Activated CD8-positive, alpha-beta memory T cell treated with anti-CD3 and anti-CD28 coated beads, Interleukin-2, amount 50 U/mL, for 24 hours (primary cell): ENCODE results near the gene FOXD1.

Experiments used
- DNase-seq: peaks from one replicate; pipeline ENCODE4 v3.0.0-alpha.2; 2020; ENCODE audit errors: extremely low read depth

The FOXD1 gene

GRCh38 chr5:73441378-73441777 lies 7.2 kb downstream of the FOXD1 start:
- DNase-seq: no peak

GRCh38 chr5:73440262-73440661 lies 8.3 kb downstream of the FOXD1 start:
- DNase-seq: no peak

DNA sequence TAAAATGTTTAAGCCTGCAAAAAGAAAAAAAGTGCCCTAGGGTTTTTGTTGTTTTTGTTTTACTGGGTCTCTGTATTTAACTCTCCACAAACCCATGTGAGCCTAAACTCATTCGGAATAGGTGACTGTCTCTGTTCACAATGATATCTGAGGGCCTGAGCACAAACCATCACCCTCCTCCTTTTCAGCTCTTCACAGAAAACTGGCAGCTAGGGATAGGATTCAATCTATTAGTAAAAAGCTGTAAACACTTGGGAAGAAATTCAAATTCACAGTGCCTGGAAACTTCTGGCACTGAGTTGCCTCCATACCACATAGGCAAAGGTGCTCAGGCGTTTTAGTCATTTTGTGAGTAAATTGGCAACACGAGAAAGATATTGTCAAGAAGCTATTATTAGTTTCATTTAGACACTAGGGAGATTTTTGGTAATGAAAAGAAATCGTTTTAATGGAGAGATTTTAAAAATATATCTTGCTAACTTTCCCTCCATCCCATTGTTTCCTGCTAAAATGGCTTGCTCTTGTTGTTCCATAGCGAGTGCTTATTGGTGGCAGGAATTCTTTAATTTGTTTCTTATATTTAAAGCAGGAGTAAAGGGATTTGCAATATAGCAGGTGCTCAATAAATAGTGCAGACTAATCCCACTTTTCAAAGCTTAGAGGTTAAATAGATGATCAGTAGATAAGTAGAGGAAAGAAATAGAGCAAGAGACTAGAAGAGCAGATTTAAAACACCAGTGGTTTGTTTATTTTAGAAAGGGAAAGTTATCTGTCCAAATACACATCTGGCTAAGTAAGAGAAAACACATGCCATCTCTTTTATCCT lies 9.7 kb downstream of the FOXD1 start:
- DNase-seq: no peak

DNA sequence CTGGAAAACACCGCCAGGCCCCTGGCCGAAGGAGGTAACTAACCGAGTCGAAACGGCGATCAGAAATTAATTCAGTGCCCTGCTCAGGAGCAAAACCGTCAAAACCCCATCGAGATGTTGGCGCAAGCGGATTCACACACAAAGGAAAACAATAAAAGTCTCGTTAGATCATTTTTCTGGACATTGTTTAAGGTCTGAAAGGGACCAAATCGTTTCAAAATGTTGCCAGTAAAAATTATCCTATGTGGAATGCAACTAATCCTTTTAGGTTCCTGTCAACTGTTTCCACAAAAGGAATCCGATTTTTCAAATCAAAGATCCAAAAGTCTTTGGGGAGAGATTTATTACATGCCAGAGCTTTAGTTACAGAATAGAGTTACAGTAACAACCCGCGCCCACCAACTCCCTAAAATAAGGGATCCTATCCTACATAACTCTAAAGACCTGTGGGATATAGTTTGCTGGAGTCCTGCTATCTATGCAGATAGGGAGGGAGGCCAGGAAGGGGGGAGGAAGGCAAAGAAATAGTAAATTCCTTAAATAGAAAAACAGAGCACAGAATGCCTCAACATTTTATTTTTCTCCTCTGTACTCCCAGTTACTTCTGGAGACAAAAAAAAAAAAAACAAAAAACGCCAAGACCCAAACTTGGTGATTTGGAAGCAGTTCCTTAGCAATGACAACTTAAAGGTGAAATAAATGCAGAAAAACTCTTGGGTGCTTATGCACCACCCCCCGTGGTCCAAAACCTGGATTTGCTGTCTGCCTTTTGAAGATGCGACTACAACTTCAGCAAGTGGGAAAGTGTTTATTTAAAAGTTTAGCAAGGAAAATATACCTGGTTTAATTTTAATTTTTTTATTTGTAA lies 10.6 kb downstream of the FOXD1 start:
- DNase-seq: no peak

GRCh38 chr5:73437101-73437776 lies 11.3 kb downstream of the FOXD1 start:
- no peak for DNase-seq

DNA sequence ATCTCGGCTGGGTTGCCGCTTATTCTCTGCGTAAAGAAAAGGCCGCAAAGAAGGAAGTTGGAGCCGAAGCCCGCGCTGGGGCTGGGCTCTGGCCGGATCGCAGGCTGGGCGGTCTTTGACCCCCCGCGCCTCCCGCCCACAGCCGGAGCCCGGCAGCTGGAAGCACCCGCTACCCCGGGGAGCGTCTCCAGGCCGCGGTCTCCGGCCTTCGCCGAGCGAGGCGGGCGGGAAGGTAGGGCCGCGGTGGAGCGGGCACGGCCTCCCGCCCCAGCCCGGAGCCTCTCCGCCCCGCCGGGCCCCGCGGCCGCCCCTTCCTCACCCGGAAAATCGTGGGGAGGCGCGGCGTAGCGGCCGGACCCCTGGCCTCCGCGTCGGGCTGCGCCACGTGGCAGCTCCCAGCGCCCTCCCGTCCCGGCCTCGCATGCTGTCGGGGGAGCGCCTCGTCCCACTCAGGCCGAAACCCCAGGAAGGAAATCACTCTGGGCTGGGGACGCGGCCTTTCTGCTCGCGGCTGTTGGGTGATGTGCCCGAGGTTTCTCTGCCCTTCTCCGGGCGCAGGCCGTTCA lies 12.0 kb downstream of the FOXD1 start:
- DNase-seq: no peak

DNA sequence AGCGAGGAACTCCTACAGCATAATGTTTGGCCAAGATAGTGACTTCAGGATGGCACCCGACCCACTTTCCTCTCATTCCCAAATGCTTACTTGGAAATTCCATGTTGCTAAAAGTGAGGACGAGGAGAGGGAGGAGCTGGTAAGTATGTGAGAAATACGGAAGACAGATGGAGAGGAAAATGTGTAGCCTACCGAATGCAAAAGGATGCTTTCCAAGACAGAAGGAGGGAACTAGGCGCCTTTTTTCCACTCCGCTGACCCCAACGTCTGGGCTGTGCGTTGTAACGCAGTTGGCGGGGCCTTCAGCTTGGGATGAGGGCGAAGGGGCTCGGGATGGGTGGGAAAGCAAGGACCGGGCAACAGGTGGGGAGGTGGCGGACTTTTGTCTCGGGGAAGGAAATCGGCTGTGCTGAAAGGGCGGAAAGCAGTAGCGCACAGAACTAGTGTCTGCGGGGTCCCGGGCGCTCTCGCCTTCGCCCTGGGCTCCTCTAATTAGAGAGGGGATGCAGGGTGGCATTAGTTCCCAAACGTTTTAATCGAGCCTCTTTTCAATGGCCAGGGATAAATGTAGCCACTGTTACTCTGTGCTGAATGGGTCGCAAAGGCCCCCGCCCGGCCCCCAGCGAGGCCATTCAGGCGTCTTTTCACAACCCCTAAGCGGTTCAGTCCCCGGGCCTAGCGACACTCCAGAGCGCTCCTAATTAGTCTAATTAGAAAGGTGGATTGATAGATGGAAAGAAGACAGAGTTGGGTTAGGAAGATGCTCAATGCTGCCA lies 12.6 kb downstream of the FOXD1 start:
- no peak for DNase-seq

- DNase-seq: no peak
Observed at GRCh38 chr5:73434907-73435306, 13.7 kb downstream of the FOXD1 start.

DNA sequence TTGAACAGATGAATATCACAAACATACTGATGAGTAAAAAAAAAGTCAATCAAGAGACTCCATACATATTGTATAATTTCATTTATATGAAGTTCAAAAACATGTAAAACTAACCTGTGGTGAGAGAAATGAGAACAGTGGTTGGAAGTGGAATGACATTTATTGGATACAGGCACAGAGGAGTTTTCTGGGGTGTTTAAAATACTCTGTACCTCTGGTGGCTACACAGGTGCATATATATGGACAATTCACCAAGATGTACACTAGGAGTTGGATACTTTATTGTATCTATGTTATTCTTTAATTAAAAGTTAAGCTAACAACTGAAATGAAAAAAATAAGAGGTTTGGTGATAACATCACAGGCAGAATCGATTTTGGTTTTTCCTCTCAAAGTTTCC lies 14.1 kb downstream of the FOXD1 start:
- no peak for DNase-seq

DNA sequence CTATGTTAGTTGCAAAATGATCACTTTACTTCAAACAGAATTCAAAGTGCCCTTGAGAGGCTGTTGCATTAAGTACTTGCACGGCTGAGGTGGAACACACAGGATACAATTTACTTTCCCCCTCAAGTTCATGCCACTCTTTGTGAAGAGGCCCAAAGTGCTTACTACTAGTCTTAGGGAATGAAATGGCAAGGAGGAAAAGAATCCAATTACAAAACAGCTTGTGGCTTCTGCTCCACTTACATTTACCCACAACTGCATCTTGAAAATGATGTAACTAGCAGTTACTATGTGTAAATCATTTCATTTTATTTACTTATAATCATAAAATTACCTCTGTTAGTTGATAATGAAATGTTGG lies 14.6 kb downstream of the FOXD1 start:
- DNase-seq: no peak

GRCh38 chr5:73433272-73433981 lies 15.2 kb downstream of the FOXD1 start:
- no peak for DNase-seq

DNA sequence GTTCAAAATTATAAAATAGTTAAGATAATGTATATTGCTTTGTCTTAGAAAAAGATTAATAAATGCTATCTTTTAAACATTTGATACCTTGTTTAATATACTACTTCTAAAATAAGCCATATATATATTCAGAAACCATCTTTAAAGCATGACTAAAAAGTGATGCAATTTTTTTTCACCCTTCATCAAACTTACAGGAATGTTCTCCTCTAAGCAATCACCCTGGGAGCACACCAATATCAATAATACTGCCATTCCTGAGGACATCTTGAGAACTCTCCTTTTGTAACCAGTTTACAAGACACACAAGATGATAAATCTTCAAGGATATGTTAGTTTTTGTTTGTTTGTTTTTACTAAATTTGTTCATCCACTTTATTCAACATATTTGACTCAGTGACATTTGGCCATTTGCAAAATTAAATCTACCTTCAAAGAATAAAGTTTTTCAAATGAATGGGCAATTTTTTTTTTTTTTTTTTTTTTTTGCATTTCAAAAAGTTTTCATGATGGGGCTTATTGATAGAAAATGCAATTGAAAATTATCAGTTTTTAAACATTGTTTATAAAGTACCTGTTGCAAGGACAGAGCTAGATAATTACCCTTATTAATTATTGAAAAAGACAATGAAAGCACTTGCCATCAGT lies 17.2 kb downstream of the FOXD1 start:
- DNase-seq: no peak

DNA sequence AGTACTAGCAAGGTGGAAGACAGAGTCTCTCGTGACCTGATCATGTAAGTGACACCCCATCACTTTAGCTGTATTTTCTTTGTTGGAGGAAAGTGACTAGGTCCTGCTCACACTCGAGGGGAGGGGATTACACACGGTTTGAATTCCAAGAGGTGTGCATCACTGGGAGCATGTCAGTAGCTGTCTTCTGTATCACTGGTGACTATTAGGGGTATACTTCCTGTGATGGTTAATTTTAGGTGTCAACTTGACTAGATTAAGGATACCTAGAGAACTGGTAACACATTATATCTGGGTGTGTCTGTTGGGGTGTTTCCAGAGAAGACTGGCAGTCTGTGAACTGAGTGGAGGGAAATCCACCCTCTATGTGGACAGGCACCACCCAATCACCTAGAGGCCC lies 22.5 kb downstream of the FOXD1 start:
- DNase-seq: no peak

- DNase-seq: no peak
Observed at GRCh38 chr5:73424556-73424977, 24.0 kb downstream of the FOXD1 start.

DNA sequence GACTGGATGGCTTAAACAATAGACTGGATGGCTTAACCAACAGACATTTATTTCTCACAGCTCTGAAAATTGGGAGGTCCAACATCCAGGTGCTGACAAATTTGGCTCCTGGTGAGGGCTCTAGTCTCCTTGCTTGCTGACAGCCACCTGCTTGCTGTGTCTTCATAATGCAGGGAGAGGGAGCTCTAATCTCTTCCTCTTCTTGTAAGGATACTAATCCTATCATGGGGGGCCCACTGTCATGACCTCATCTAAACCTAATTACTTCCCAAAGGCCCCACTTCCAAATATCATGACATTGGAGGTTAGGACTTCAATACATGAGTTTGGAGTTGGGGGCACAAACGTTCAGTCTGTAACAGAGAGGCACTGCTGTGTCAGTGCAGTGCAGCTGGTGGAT lies 26.4 kb downstream of the FOXD1 start:
- DNase-seq: no peak

- no peak for DNase-seq
Observed at GRCh38 chr5:73420666-73421065, 27.9 kb downstream of the FOXD1 start.

DNA sequence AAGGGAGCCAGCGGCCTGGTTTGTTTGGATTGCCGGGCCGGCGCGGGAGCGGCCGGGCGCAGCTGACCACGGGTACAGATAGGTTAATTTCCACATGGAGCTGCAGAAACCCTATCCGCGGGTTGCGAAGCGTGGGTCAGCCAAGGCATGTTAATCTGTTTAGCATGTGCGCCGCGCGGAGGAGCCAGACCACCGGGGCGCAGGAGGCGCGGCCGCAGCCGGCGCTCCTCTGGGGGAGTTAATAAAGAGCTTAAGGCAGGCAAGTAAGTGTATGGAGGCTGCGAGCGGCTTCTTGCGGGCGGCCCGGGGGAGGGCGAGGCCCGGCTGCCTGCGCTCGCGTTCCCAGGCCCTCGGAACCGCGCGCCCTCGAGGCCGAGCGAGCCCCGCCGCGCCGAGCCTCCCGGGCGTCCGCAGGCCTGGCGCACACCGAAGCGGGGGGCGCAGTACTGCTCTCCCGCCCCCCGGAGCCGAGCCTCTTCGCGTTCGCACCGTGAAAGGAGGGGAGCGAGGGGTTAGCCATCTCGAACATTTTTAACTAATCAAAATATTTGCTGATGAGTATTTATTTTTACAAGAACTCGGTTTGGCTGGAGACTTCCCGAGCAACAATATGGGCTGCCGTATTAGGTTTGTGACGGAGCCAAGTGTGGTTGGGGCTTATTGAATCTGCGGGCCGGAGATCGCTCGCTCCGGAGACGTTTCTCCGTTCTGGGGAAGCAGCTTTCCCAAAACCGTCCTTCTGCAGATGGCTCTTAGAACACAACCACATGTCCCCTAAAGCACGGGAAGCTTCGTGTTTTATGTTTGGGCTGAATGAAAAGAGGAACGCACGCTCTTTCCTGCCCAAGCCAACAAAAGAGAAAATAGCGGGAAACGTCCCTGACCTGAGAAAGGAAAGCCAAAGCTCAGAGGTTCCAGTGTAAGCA lies 28.8 kb downstream of the FOXD1 start:
- no peak for DNase-seq

- no peak for DNase-seq
Observed at GRCh38 chr5:73419117-73419464, 29.5 kb downstream of the FOXD1 start.

GRCh38 chr5:73418244-73418691 lies 30.3 kb downstream of the FOXD1 start:
- no peak for DNase-seq
